ENCODE data around the gene PRKG1.

DNA sequence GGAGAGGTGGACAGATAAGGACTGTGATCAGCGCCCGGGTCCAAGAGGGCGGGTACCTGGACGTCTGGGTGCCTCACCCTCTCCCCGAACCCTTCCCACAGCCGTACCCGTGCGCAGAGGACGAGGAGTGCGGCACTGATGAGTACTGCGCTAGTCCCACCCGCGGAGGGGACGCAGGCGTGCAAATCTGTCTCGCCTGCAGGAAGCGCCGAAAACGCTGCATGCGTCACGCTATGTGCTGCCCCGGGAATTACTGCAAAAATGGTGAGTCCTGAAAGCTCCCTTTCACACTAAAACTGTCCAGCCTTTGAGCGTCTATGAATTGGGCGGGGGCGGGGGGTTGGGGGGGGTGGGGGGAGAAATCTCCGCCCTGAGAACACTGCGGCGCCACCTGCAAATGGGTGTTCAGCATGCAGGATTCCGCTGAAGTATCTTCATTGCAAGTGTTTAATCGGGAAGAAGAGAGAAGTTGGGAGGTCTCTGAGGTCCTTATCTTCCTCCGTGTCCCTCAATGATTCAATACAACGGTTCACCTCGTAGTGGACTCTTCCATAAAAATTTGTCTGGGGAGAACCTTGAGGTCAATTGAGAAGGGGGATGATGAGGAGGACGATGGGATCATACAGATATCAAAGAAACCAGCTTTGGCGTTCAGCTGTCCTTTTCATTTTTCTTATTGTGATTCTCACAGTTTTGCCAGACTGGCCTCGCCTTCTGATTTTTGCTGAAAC, 1240.7 kb downstream of the PRKG1 start:
- TF ChIP-seq, protein P1, sequence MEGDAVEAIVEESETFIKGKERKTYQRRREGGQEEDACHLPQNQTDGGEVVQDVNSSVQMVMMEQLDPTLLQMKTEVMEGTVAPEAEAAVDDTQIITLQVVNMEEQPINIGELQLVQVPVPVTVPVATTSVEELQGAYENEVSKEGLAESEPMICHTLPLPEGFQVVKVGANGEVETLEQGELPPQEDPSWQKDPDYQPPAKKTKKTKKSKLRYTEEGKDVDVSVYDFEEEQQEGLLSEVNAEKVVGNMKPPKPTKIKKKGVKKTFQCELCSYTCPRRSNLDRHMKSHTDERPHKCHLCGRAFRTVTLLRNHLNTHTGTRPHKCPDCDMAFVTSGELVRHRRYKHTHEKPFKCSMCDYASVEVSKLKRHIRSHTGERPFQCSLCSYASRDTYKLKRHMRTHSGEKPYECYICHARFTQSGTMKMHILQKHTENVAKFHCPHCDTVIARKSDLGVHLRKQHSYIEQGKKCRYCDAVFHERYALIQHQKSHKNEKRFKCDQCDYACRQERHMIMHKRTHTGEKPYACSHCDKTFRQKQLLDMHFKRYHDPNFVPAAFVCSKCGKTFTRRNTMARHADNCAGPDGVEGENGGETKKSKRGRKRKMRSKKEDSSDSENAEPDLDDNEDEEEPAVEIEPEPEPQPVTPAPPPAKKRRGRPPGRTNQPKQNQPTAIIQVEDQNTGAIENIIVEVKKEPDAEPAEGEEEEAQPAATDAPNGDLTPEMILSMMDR (IDR thresholded peaks at IDR 0.05; ENCODE audit: control extremely low read depth in 1 of 3, insufficient read depth in 1 of 3, low read depth in 1 of 3, low read length in 3 of 3), result no peak
- no peak for TF ChIP-seq POLR2A (IDR thresholded peaks at IDR 0.05; ENCODE audit: control extremely low read depth in 1 of 2, low read depth in 2 of 2, low read length in 2 of 2)
- no peak for TF ChIP-seq CBX5 (IDR thresholded peaks at IDR 0.05; ENCODE audit: low read depth, low read length)
- no peak for TF ChIP-seq SIN3A (conservative IDR thresholded peaks at IDR 0.05 in 1 of 2, IDR thresholded peaks at IDR 0.05 in 1 of 2; ENCODE audit: low read depth in 1 of 2, low read length in 2 of 2)
- no peak for TF ChIP-seq GTF2F1 (IDR thresholded peaks at IDR 0.05; ENCODE audit: borderline replicate concordance, low read depth, low read length)
- no peak for TF ChIP-seq NRF1 (IDR thresholded peaks at IDR 0.05; ENCODE audit: low read depth, low read length)
- TF ChIP-seq EZH2 (IDR thresholded peaks at IDR 0.05; ENCODE audit: low read depth, low read length, severe bottlenecking), result no peak
- TF ChIP-seq SUZ12 (IDR thresholded peaks at IDR 0.05; ENCODE audit: low read length), result peak; percentile 48; the same call in 1 of the 2 replicates
- TF ChIP-seq CHD1 (IDR thresholded peaks at IDR 0.05; ENCODE audit: low read depth, low read length), result no peak
- no peak for TF ChIP-seq RAD21 (IDR thresholded peaks at IDR 0.05 in 1 of 2, conservative IDR thresholded peaks at IDR 0.05 in 1 of 2; ENCODE audit: low read depth in 2 of 2, low read length in 2 of 2)
- TF ChIP-seq RXRA (IDR thresholded peaks at IDR 0.05; ENCODE audit: insufficient read depth, low read depth, low read length), result no peak
- no peak for TF ChIP-seq CHD2 (IDR thresholded peaks at IDR 0.05; ENCODE audit: low read length)
- no peak for TF ChIP-seq EP300 (IDR thresholded peaks at IDR 0.05; ENCODE audit: borderline replicate concordance in 1 of 2, low read depth in 2 of 2, low read length in 2 of 2)
- no peak for TF ChIP-seq TCF12 (IDR thresholded peaks at IDR 0.05; ENCODE audit: low read depth, low read length)

All from H1 (cell line).